GM12878 (cell line): Measurements from ENCODE around the gene C19orf67. TPM values are rescaled to one million over a fixed set of nuclear protein-coding genes. Genes with fewer than 3 reads are reported as not detected.

Source experiments
- CEBPB ChIP-seq, 2 experiments: fragments of 150-350 bp in 1 of 2; IDR thresholded peaks; 2 replicates each; pipeline ENCODE4 v1.6.1; 2012 to 2014; ENCODE audit warnings: low read depth in 2 of 2, low read length in 2 of 2, borderline replicate concordance in 1 of 2, inconsistent platforms in 1 of 2
- EED ChIP-seq: sonication (generic); IDR thresholded peaks from 2 replicates; pipeline ENCODE4 v1.6.1; 2016; ENCODE audit warnings: antibody characterized with exemption, low read depth
- HDAC2 ChIP-seq: fragments of 200-600 bp; sonication (generic); IDR thresholded peaks from 2 replicates; pipeline ENCODE4 v1.6.1; 2017
- HSF1 ChIP-seq: fragments of 150-350 bp; IDR thresholded peaks from 2 replicates; pipeline ENCODE4 v1.6.1; 2014; ENCODE audit warnings: mild to moderate bottlenecking, low read depth, low read length
- IKZF1 ChIP-seq: fragments of 450-650 bp; conservative IDR thresholded peaks from 2 replicates; pipeline ENCODE4 v1.6.1; 2017; ENCODE audit warnings: antibody characterized with exemption, mild to moderate bottlenecking
- MTA3 ChIP-seq: IDR thresholded peaks from 2 replicates; pipeline ENCODE4 v1.6.1; 2012; ENCODE audit warnings: low read length, inconsistent platforms, borderline replicate concordance
- NR2C2 ChIP-seq: IDR thresholded peaks from 2 replicates; pipeline ENCODE4 v1.6.1; 2011; ENCODE audit warnings: borderline replicate concordance, low read depth; ENCODE audit not compliant: control insufficient read depth, insufficient read length
- NR2F1 ChIP-seq: fragments of 450-650 bp; conservative IDR thresholded peaks from 2 replicates; pipeline ENCODE4 v1.6.1; 2017; ENCODE audit warnings: mild to moderate bottlenecking
- RUNX3 ChIP-seq: IDR thresholded peaks from 2 replicates; pipeline ENCODE4 v1.6.1; 2012; ENCODE audit warnings: low read length, inconsistent platforms
- SIN3A ChIP-seq: IDR thresholded peaks from 2 replicates; pipeline ENCODE4 v1.6.1; 2012; ENCODE audit warnings: low read depth, low read length, improper control_type of control experiment
- SIX5 ChIP-seq: IDR thresholded peaks from 2 replicates; pipeline ENCODE4 v1.6.1; 2011; ENCODE audit warnings: mild to moderate bottlenecking, low read depth, low read length, moderate library complexity; ENCODE audit not compliant: severe bottlenecking
- SKIL ChIP-seq: fragments of 450-650 bp; IDR thresholded peaks from 2 replicates; pipeline ENCODE4 v1.6.1; 2017; ENCODE audit warnings: mild to moderate bottlenecking, low read depth, inconsistent platforms; ENCODE audit not compliant: poor library complexity, severe bottlenecking
- SP1 ChIP-seq: IDR thresholded peaks from one replicate; pipeline ENCODE4 v1.6.1; 2011; ENCODE audit warnings: low read depth, low read length
- TCF12 ChIP-seq: IDR thresholded peaks from 2 replicates; pipeline ENCODE4 v1.6.1; 2011; ENCODE audit warnings: low read depth, mild to moderate bottlenecking, low read length
- polyA plus RNA-seq, 11 experiments: library from polyadenylated mRNA; depleted of rRNA in 4 of 11; unstranded in 6 of 11; stranded (reverse) in 5 of 11; fragments of >200 nt; fragmentation: Nextera tagmentation in 4 of 11; fragmentation: Illumina TruSeq in 1 of 11; extraction: Ambion mirVana in 4 of 11; extraction: Trizol in 1 of 11; gene quantifications; 1 replicate in 1 of 11; 2 replicates in 10 of 11; pipeline versions ENCODE4 v1.2.1 to v1.2.3, GENCODE V29; 2011 to 2016; ENCODE audit warnings: inconsistent platforms in 2 of 11, missing spikeins in 2 of 11, low read depth in 1 of 11
- total RNA-seq, 4 experiments: library from RNA; depleted of rRNA in 3 of 4; stranded (reverse); fragments of >200 nt in 3 of 4; fragmentation: Illumina TruSeq in 1 of 4; extraction: Trizol in 1 of 4; gene quantifications; 2 replicates each; pipeline versions ENCODE4 v1.2.1 to v1.2.3, GENCODE V29; 2013 to 2021
- TF ChIP-seq, protein P1 (sequence below): IDR thresholded peaks from 2 replicates; pipeline ENCODE4 v1.6.1; 2012; ENCODE audit warnings: mild to moderate bottlenecking, low read depth, low read length
- TF ChIP-seq, protein P2 (sequence below): fragments of 450-650 bp; IDR thresholded peaks from 2 replicates; pipeline ENCODE4 v1.6.1; 2017; ENCODE audit warnings: antibody characterized with exemption, mild to moderate bottlenecking, moderate library complexity
- TF ChIP-seq, protein P3 (sequence below): IDR thresholded peaks from 2 replicates; pipeline ENCODE4 v1.6.1; 2011; ENCODE audit warnings: low read depth, mild to moderate bottlenecking, low read length, moderate library complexity, borderline replicate concordance; ENCODE audit errors: extremely low read depth
- TF ChIP-seq, protein P4 (sequence below): IDR thresholded peaks from 2 replicates; pipeline ENCODE4 v1.6.1; 2012; ENCODE audit warnings: low read depth, low read length, improper control_type of control experiment

Gene C19orf67
- total and polyA plus RNA-seq, 10 of the 15 experiments (the other 5 are each of a cell fraction or from before 2014, with no cell fraction given): 0.14 TPM; not detected in 9

DNA sequence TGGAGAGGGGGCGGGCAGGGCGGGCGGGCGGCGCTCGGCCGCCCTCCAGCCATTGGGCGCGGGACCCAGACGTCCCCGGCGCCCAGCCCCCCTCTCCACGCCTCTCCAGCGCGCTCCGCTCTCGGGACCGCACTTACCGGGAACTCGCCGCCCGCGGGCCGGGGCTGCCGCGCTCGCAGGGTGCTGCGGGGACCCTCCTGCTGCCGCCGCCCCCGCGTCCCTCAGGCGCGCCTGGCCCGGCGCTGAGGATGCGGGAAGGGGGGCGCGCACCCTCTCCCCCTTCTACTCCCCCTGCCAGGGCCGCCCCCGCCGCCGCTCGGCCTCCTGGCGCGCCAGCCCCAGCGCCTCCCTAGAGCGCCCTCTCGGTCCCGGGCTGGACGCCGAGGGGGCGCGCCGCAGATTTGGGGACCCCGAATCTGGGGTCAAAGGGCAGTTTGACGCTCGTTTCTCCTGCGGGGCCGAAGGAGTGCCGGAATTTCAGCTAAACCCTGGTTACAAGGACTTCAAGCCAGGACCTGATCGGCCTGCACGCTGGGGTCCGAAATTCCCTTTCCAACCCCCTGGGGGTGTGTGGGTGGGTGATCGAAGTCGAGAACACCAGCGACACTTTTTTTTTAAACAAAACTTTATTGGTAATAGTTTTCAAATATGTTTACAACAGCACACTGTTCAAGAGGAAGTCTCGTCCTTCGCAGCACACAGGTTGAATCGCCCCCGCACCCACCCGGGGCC, 5.7 kb upstream of the C19orf67 start (continued):
- no peak for TF ChIP-seq HSF1
- TF ChIP-seq IKZF1: peak; percentile 90
- 0 out of 2 replicates have a peak, but pooled peaks have one; percentile 47 for TF ChIP-seq SIN3A
- TF ChIP-seq EED: peak; percentile 54; the same call in 1 of the 2 replicates
- no peak for TF ChIP-seq HDAC2
- TF ChIP-seq, protein P1, sequence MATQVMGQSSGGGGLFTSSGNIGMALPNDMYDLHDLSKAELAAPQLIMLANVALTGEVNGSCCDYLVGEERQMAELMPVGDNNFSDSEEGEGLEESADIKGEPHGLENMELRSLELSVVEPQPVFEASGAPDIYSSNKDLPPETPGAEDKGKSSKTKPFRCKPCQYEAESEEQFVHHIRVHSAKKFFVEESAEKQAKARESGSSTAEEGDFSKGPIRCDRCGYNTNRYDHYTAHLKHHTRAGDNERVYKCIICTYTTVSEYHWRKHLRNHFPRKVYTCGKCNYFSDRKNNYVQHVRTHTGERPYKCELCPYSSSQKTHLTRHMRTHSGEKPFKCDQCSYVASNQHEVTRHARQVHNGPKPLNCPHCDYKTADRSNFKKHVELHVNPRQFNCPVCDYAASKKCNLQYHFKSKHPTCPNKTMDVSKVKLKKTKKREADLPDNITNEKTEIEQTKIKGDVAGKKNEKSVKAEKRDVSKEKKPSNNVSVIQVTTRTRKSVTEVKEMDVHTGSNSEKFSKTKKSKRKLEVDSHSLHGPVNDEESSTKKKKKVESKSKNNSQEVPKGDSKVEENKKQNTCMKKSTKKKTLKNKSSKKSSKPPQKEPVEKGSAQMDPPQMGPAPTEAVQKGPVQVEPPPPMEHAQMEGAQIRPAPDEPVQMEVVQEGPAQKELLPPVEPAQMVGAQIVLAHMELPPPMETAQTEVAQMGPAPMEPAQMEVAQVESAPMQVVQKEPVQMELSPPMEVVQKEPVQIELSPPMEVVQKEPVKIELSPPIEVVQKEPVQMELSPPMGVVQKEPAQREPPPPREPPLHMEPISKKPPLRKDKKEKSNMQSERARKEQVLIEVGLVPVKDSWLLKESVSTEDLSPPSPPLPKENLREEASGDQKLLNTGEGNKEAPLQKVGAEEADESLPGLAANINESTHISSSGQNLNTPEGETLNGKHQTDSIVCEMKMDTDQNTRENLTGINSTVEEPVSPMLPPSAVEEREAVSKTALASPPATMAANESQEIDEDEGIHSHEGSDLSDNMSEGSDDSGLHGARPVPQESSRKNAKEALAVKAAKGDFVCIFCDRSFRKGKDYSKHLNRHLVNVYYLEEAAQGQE: no peak
- peak; percentile 14; the same call in 1 of the 2 replicates for TF ChIP-seq RUNX3
- peak; percentile 50; the same call in 1 of the 2 replicates for TF ChIP-seq MTA3
- no peak for TF ChIP-seq SIX5
- TF ChIP-seq, protein P2, sequence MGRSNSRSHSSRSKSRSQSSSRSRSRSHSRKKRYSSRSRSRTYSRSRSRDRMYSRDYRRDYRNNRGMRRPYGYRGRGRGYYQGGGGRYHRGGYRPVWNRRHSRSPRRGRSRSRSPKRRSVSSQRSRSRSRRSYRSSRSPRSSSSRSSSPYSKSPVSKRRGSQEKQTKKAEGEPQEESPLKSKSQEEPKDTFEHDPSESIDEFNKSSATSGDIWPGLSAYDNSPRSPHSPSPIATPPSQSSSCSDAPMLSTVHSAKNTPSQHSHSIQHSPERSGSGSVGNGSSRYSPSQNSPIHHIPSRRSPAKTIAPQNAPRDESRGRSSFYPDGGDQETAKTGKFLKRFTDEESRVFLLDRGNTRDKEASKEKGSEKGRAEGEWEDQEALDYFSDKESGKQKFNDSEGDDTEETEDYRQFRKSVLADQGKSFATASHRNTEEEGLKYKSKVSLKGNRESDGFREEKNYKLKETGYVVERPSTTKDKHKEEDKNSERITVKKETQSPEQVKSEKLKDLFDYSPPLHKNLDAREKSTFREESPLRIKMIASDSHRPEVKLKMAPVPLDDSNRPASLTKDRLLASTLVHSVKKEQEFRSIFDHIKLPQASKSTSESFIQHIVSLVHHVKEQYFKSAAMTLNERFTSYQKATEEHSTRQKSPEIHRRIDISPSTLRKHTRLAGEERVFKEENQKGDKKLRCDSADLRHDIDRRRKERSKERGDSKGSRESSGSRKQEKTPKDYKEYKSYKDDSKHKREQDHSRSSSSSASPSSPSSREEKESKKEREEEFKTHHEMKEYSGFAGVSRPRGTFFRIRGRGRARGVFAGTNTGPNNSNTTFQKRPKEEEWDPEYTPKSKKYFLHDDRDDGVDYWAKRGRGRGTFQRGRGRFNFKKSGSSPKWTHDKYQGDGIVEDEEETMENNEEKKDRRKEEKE: 0 out of 2 replicates have a peak, but pooled peaks have one; percentile 69
- 0 out of 2 replicates have a peak, but pooled peaks have one; percentile 23 for TF ChIP-seq TCF12
- TF ChIP-seq CEBPB (IDR thresholded peaks at IDR 0.05; ENCODE audit: borderline replicate concordance in 1 of 2, low read depth in 2 of 2, low read length in 2 of 2): no peak
- TF ChIP-seq NR2F1: peak; percentile 95
- TF ChIP-seq SP1: no peak
- peak; percentile 53 for TF ChIP-seq SKIL
- no peak for TF ChIP-seq NR2C2
- TF ChIP-seq, protein P3, sequence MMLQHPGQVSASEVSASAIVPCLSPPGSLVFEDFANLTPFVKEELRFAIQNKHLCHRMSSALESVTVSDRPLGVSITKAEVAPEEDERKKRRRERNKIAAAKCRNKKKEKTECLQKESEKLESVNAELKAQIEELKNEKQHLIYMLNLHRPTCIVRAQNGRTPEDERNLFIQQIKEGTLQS: no peak
- TF ChIP-seq, protein P4, sequence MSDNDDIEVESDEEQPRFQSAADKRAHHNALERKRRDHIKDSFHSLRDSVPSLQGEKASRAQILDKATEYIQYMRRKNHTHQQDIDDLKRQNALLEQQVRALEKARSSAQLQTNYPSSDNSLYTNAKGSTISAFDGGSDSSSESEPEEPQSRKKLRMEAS: no peak; the same call in 1 of the 2 replicates
